Mononuclear cell (primary cell): ENCODE measurements around the gene PEX10. TPM values are rescaled to one million over a fixed set of nuclear protein-coding genes. Genes with fewer than 3 reads are reported as not detected.

Experiments
- H3K27me3 ChIP-seq: 2 replicates; pipeline ENCODE4 v1.6.0; 2011; ENCODE audit warnings: low read length, control low read depth; ENCODE audit not compliant: insufficient read depth
- H3K4me1 ChIP-seq: 2 replicates; pipeline ENCODE4 v1.5.1; 2011; ENCODE audit warnings: mild to moderate bottlenecking, low read length, control low read depth; ENCODE audit not compliant: insufficient read depth
- H3K4me3 ChIP-seq: 2 replicates; pipeline ENCODE4 v1.5.1; 2011; ENCODE audit warnings: mild to moderate bottlenecking, low read length, moderate library complexity
- H3K9me3 ChIP-seq: 2 replicates; pipeline ENCODE4 v1.5.1; 2011; ENCODE audit warnings: low read depth, mild to moderate bottlenecking, control low read depth, low read length
- total RNA-seq: library from RNA; depleted of rRNA; stranded (reverse); fragments of >200 nt; gene quantifications from one replicate; pipeline ENCODE4 v1.2.3, GENCODE V29; 2012

PEX10 gene
- total RNA-seq, 1 donor, result 7.5 TPM

DNA sequence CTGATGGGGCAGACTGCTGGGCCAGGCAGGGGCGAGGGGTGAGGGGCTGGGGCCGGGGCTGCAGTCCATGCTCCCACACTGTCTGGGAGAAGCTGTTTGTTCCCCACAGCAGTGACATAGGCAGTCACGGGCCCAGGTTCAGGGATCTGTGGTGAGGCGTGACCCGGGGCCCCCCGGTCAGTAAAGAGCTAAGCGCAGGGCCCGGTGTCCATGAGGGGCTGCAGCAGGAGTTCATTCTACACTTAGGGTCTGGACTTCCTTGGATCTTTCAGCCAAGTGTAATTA is 4.4 kb downstream of the PEX10 start:
- no peaks in the 10 kb centered on the region for H3K27me3 ChIP-seq

DNA sequence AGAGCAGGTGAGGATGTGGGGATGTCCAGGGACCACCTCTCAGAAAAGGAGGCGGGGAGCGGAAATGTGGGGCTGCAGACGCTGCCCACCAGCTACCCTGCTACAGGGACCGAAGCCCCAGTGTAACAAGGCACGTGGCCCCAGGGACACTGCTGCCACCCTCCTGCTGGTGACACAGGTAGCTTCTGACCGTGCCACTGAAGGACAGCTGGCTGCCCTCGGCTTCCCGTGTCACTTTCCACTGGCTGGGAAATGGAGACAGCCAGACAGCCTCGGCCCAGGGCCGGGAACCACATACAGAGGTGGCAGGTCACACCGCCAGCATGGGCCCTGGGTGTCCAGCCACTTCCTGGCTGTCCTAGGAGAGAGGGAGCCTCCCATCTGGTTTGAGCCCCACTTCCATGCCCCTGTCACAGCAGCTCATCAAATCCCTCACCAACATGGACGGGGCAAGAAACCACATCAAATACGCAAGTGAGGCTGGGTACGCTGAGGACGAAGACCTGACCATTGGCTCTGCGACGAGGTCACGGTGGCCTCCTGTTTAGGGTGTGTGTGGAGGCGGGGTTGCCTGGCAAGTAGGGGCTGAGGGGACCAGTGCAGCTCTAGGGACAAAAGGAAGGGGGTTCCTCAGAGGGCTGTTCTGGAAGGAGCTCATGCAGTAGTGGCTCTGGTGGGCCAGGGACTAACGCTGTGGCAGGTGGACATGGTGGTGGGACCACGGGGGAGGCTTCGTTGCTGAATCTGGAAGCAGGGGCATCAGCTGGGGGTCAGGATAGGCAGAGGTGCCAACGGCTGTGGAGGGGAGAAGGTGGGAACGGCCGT is 5.0 kb downstream of the PEX10 start:
- no peaks in the 10 kb centered on the region for H3K27me3 ChIP-seq
- no peaks in the 10 kb centered on the region for H3K9me3 ChIP-seq
- peaks cover 7% of the 10 kb centered on the region for H3K4me1 ChIP-seq
- H3K4me3 ChIP-seq, result no peak overlapping the region

More for the DNA sequence above, 4.4 kb downstream of the PEX10 start:
- Histone ChIP-seq H3K4me1 (peaks cover 10% of the 10 kb centered on the region), H3K4me3 (no peak overlapping the region), H3K9me3 (no peaks in the 10 kb centered on the region)

DNA sequence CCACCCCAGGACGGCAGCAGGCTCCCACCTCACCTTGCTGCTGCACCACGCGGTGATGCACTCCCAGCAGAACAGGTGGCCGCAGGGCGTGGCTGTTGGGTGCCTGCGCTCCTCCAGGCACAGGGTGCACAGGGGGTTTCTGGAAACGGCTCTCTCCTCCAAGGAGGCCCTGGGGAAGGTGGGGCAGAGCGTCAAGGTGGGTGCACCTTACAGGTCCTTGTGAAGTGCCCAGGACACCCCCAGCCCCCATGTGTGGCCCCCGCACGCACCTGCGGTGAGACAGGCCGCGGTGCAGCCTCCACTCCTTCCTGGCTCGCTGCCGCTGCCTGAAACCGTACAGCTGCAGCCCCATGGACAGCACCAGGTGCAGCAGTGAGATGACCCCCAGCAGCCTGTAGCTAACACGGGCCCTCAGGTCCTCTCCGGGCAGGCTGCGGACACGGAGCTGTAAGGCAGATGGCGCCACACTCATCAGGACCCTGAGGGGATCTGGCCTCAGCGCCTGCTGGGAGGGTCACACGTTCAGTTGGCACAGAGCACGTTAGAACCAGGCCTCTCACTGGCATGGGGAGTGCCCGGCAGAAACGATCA is 5.8 kb downstream of the PEX10 start:
- peaks cover 2% of the 10 kb centered on the region for H3K4me1 ChIP-seq
- H3K4me3 ChIP-seq, result no peak overlapping the region
- no peaks in the 10 kb centered on the region for H3K9me3 ChIP-seq
- no peaks in the 10 kb centered on the region for H3K27me3 ChIP-seq

DNA sequence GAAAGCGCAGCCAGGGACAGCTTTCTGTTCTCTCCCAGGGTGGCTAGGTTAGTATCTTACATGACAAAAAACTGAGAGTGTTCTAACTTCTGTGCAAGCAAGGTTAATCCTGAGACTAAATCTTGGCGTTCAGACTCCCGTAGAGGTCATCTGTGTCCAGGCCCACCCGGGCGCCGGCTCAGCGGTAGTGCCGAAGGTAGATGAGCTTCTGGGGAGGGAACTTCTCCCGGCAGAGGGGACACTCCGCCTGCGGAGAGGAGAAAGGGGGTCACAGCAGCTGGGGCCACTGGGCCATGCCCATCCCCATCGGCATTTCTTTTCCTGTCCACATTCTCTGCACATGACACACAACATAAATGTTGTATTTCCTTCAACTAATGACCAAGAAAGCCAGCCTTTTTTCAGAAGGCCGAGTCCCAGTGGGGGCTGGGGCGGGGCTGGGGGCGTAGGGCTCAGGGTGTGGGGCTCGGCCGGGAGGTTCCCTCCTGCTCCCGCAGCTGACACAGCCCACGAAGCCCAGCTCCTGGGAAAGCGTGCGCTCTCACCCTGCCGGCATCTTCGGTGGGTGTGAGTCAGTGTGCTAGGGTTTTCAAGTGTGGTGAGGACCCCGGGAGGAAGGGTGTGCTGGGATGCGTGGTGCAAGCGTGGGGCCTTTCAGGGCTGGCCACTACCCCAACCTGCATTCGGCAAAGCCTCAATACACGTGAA is 6.6 kb downstream of the PEX10 start:
- no peak overlapping the region for H3K4me3 ChIP-seq
- no peaks in the 10 kb centered on the region for H3K27me3 ChIP-seq
- H3K9me3 ChIP-seq, result no peaks in the 10 kb centered on the region
- H3K4me1 ChIP-seq, result no peaks in the 10 kb centered on the region

DNA sequence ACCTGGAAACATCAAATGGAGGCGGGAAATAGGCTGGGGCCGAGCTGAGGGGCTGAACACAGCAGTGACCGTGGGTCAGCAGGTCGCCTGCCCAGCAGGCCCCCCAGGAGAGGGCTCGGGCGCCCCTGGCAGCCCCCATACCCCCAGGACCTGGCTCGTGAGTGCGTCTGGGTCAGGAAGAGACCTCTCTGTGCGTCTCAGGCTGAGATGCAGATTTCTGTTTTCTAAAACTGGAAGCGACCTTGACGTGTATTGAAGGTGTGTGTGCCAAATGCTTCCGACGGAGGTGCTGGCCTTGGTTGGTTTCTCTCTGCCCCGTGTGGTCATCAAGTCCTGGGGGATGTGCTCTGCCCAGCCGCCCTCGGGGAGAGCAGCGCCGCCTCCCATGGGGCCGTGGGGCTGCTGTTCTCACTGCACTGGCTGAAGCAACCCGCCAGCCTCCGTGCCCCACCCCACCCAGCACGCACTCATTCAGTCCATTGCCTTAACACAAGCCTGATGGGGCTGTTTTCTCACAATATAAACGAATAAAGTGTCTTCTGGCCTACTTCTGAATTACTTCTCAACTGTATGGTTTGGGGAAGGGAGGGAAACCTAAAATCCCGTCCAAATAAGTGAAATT is 7.4 kb downstream of the PEX10 start:
- Histone ChIP-seq H3K9me3 (no peaks in the 10 kb centered on the region), H3K4me1 (no peaks in the 10 kb centered on the region), H3K27me3 (no peaks in the 10 kb centered on the region), H3K4me3 (no peak overlapping the region)

DNA sequence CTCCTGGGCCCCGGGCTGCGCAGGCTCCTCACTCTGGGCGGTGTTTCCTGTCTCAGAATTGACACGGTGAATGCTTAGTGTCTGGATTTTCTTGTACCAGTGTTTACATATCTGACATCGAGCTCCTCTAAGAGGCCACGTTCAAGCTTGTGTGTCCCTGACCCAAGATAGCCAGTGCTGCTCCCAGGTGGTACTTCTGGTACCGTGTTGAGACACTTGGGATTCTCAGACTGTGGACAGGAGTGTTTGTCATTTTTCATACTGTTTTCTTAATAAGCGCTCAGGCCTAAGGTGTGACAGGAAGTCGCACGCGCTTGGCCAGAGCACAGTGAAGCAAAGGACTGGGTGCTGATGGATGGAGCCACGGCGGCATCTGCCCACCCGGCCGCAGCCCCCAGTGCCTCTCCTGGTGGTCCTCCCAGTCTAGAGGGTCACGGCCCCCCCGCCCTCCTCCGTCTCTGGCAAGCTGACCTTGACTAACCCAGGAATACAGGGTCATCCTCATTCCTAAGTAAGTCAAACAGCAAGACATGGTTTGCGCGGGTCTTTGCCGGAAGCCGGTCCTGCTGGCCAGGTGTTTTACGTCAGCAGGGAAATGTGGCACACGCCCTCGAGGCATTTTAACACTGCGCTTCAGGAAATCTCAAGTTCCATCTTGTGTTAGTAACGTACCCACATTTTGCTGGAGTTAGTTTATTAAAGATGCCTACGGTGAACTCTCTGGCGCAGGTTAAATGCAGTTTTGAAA is 8.0 kb downstream of the PEX10 start:
- no peaks in the 10 kb centered on the region for H3K9me3 ChIP-seq
- no peaks in the 10 kb centered on the region for H3K4me1 ChIP-seq
- H3K4me3 ChIP-seq, result no peak overlapping the region
- no peaks in the 10 kb centered on the region for H3K27me3 ChIP-seq

DNA sequence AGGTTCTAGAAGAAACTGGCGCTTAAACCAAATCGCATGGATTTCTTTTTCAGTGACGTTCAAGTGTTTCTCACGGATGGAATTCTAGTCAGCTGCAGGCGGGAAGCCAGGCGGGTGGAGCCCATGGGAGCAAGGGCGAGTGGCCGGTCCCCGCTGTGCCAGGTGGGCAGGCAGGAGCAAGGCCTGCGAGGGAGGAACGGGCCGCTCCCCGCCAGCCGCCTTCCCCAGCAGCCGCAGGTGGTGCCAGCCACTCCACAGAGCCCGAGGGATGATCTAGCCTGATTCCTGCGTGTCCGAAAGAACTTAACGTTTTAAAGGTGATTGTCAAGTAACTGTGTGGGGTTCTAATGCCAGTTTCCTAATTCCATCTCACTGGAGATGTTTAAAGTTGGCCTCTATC is 9.1 kb downstream of the PEX10 start:
- H3K4me1 ChIP-seq, result no peaks in the 10 kb centered on the region
- H3K27me3 ChIP-seq, result no peaks in the 10 kb centered on the region
- H3K9me3 ChIP-seq, result no peaks in the 10 kb centered on the region
- no peak overlapping the region for H3K4me3 ChIP-seq

DNA sequence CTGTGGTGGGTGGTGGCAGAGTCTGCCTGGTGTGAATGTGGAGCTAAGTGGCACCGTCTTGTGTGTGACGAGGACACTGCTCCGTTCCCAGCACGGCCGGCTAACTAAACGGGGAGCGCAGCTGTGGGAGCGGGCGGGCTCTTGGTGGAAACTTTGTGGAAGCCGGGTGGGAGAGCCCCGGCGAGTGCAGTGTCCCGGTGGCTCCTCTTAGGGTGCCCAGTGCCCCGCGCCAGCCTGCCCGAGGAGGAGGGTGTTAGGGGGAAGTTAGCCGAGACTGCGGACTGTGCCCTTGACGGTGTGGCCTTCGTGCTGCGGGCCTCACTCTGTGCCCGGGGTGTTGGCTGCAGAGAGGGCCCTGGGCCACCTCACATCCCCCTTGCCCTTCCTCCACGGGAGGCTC is 9.9 kb downstream of the PEX10 start:
- Histone ChIP-seq H3K27me3 (no peaks in the 10 kb centered on the region), H3K4me1 (no peaks in the 10 kb centered on the region), H3K4me3 (no peak overlapping the region), H3K9me3 (no peaks in the 10 kb centered on the region)

DNA sequence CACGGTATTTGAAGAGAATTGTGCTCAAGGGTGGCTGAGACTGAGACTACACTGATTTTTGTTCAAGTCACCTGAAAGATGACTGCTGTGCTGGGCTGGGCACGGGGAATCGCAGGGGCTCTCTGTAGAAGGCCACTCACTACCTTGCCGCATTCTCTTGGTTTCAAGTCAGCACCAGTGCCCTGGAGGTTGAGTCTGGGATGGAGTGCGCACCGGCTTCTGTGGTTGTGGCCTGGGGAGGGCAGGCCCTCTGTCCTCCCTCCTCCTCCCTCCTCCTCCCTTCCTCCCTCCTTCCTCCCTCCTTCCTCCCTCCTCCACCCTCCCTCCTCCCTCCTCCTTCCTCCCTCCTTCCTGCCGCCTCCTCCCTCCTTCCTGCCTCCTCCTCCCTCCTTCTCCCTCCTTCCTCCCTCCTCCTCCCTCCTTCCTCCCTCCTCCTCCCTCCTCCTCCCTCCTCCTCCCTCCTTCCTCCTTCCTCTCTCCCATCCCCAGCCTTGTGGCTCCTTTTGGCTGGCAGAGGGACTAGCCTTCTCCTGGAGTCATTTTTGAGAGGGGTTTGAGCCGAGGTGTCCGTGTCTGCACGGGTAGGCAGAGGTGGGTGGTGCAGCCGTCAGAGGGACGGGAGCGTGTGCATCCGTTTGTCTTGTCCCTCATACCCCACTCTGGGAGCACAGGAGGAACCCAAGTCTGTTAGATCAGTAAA is 11.3 kb downstream of the PEX10 start:
- H3K27me3 ChIP-seq, result no peaks in the 10 kb centered on the region
- H3K9me3 ChIP-seq, result no peaks in the 10 kb centered on the region
- no peak overlapping the region for H3K4me3 ChIP-seq
- no peaks in the 10 kb centered on the region for H3K4me1 ChIP-seq

DNA sequence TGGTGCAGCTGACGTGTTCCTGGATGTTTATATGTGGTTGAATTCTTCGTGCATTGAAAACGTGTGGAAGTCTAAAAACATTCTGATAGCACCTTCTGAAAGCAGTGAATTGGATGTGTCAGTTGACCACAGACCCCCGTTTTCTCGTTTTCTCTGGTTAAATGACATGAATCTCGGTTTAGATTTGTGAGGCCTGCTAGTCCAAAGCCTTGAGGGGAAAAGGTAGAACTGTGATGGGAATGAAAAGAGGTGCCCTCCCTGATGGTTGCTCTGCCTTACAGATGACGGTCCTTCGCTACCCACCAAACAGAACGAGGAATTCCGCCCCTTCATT is 11.8 kb downstream of the PEX10 start:
- Histone ChIP-seq H3K4me1 (no peaks in the 10 kb centered on the region), H3K4me3 (no peak overlapping the region), H3K9me3 (no peaks in the 10 kb centered on the region), H3K27me3 (no peaks in the 10 kb centered on the region)

DNA sequence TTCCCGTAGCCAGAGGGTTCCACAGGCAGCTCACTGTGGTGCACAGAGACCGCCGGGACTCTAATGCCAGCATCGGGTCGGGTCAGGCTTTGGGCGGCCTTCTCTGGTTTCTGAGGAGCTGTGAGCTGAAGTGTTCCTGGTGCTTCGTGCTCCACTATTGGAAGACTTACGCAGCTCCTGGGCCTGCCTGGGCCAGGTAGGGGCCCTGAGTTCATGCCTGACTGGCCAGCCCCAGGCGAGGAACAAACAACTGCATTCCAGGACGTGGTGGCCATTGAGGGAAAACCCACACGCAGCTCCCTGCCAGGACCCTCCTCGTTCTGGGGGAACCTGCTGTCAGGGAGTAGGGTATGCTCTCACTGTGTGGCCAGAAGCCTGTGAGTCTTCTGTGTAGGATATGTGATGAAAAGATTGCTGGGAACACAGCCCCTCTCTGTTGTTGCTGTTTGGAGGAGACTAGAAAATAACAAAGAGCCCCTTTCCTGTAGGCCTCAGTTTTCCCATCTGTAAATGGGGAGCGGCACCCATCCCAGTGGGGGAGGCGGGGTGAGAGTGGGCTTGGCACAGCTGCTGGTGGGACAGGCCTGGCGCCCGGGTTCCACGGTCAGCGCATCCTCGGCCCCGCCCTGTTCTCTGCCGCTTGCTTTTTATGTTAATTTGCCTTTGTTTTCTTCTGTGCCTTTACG is 12.3 kb downstream of the PEX10 start:
- H3K9me3 ChIP-seq, result no peaks in the 10 kb centered on the region
- H3K4me3 ChIP-seq, result no peak overlapping the region
- H3K4me1 ChIP-seq, result peaks cover 1% of the 10 kb centered on the region

DNA sequence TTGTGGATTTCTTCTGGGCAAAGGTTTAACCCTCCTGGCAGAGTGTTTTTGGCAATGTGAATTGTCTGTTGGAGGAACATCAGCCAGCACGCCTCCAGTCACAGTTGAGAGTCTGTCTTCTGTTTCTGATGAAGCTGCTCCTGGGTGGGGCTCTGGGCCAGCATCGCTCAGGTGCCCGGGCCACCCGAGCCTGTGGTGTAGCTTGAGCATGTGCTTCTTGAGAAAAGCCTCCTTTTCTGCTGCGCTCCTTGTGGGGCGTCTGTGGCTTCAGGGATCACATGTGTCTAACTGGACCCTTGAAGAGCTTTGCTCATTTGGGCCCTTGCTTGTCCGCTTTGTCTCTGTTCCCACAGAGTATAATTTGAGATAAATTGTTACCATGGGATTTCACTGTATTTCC is 13.5 kb downstream of the PEX10 start:
- Histone ChIP-seq H3K27me3 (no peaks in the 10 kb centered on the region), H3K9me3 (no peaks in the 10 kb centered on the region), H3K4me3 (no peak overlapping the region), H3K4me1 (peaks cover 12% of the 10 kb centered on the region)

More for the DNA sequence above, 12.3 kb downstream of the PEX10 start:
- H3K27me3 ChIP-seq, result no peaks in the 10 kb centered on the region

DNA sequence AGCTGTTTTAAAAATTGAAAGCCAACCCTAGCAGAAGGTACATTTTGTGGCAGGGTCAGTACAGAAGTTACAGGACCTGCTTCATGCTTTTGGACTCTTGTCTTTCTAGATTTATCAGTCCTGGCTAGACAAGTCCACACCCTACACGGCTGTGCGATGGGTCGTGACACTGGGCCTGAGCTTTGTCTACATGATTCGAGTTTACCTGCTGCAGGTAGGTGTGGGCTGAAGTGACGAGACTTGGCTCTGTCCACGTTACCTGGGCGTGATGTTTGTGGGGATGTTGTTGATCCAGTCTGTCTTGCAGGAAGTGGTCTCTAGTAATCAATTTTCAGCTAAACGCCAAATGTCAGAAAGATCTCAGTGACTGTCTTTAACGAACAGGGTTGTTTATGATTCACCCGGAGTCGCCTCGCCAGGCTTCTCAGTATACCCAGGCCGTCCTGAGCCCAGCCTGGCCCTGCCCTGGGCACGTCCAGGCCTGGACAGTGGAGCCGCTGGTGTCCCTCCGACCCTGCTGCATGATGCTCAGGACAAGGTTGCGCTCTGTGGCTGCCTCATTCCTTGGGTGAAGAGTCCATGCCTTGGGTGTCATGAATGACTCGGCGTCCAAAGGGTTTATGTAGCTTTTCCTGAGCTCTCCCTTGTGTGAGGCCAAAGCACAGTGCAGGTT is 15.2 kb downstream of the PEX10 start:
- H3K9me3 ChIP-seq, result no peaks in the 10 kb centered on the region
- H3K4me3 ChIP-seq, result no peak overlapping the region
- no peaks in the 10 kb centered on the region for H3K27me3 ChIP-seq
- H3K4me1 ChIP-seq, result peaks cover 29% of the 10 kb centered on the region
